HCT116 (cell line): ENCODE data around the gene FAM219A. TPM values are rescaled to one million over a fixed set of nuclear protein-coding genes. Genes with fewer than 3 reads are reported as not detected.
A peak's percentile ranks its signal among the peaks of the same experiment; 100 is the strongest.

ENCODE experiments used
- ATAC-seq: fragments of 200-7000 bp; cut with Tn5 transposase; 2 replicates; pipeline ENCODE4 v1.9.1; 2020; ENCODE audit warnings: mild to moderate bottlenecking, moderate library complexity
- BruUV-seq: library from RNA; stranded (reverse); fragments of 400-500 nt; replicated peaks from 2 replicates; lab custom pipeline; 2021; lab: Mats Ljungman, UMichigan
- CTCF ChIA-PET: fragments of 300-600 bp; sonication (Branson Sonifier 250); formaldehyde crosslinking; loops from one replicate; lab custom pipeline; 2021; ENCODE audit warnings: antibody characterized with exemption; lab: Charles Lee
- POLR2A ChIA-PET: fragments of 300-600, 350-600 bp; sonication (Branson Sonifier 250); formaldehyde crosslinking; loops from one replicate; lab custom pipeline; 2021; ENCODE audit warnings: antibody characterized with exemption; lab: Charles Lee
- RAD21 ChIA-PET, 2 experiments: fragments of 300-600 bp; sonication (Branson Sonifier 250); formaldehyde crosslinking; loops; one replicate each; lab custom pipeline; 2023; ENCODE audit warnings: low total read pairs in 2 of 2; ENCODE audit not compliant: uncharacterized antibody in 2 of 2, unreplicated experiment in 2 of 2, low non-redundant PET in 1 of 2; lab: Charles Lee
- DNase-seq: peaks from one replicate; pipeline ENCODE4 v3.0.0-alpha.2; 2010; ENCODE audit warnings: low read depth, low spot score
- H2AFZ ChIP-seq: fragments of 200-600 bp; shearing (Covaris generic), sonication (generic); 2 replicates; pipeline ENCODE4 v1.6.1; 2017; ENCODE audit warnings: low read depth, mixed run types, mixed read lengths, antibody characterized with exemption, low read length; ENCODE audit not compliant: poor library complexity, severe bottlenecking
- H3K27ac ChIP-seq: 2 replicates; pipeline ENCODE4 v1.5.1; 2012; ENCODE audit warnings: low read depth, low read length
- H3K27me3 ChIP-seq: fragments of 200-600 bp; sonication (generic); 2 replicates; pipeline ENCODE4 v1.6.1; 2016; ENCODE audit warnings: mixed run types, low read length, mixed read lengths; ENCODE audit not compliant: insufficient read depth
- H3K36me3 ChIP-seq, 2 experiments: fragments of 200-500 bp in 1 of 2; fragments of 200-600 bp in 1 of 2; sonication (Bioruptor generic) in 1 of 2; sonication (generic) in 1 of 2; 2 replicates each; pipeline versions ENCODE4 v1.5.1 to v1.6.1; 2014 to 2016; ENCODE audit warnings: low read length in 2 of 2, inconsistent platforms in 1 of 2, mixed read lengths in 1 of 2, mixed run types in 1 of 2; ENCODE audit not compliant: insufficient read depth in 2 of 2, control insufficient read depth in 1 of 2
- H3K4me1 ChIP-seq, 2 experiments: fragments of 200-600 bp in 1 of 2; sonication (generic) in 1 of 2; 2 replicates each; pipeline versions ENCODE4 v1.5.1 to v1.6.1; 2012 to 2017; ENCODE audit warnings: low read length in 2 of 2, inconsistent platforms in 1 of 2, mild to moderate bottlenecking in 1 of 2, mixed read lengths in 1 of 2, mixed run types in 1 of 2, moderate library complexity in 1 of 2; ENCODE audit not compliant: insufficient read depth in 2 of 2, control insufficient read depth in 1 of 2
- H3K4me2 ChIP-seq: fragments of 200-600 bp; sonication (generic); 2 replicates; pipeline ENCODE4 v1.6.1; 2017; ENCODE audit warnings: mixed run types, low read length, mixed read lengths
- H3K4me3 ChIP-seq, 2 experiments: fragments of 200-600 bp in 1 of 2; sonication (generic) in 1 of 2; replicated peaks in 1 of 2; 2 replicates each; pipeline ENCODE4 v1.5.1; 2011 to 2016; ENCODE audit warnings: low read length in 2 of 2, control low read depth in 1 of 2, low read depth in 1 of 2, mild to moderate bottlenecking in 1 of 2, mixed read lengths in 1 of 2, mixed run types in 1 of 2
- H3K79me2 ChIP-seq: fragments of 200-600 bp; sonication (generic); 2 replicates; pipeline ENCODE4 v1.6.1; 2017; ENCODE audit warnings: mild to moderate bottlenecking, mixed run types, low read length, moderate library complexity, mixed read lengths; ENCODE audit not compliant: insufficient read depth
- H3K9ac ChIP-seq: fragments of 200-600 bp; sonication (generic); 2 replicates; pipeline ENCODE4 v1.6.1; 2016; ENCODE audit warnings: low read length, mixed read lengths
- H3K9me2 ChIP-seq: fragments of 200-600 bp; sonication (generic), shearing (Covaris generic); 2 replicates; pipeline ENCODE4 v1.6.1; 2017; ENCODE audit warnings: mixed run types, mild to moderate bottlenecking, moderate library complexity; ENCODE audit not compliant: insufficient read depth
- H3K9me3 ChIP-seq, 2 experiments: fragments of 200-500 bp in 1 of 2; fragments of 200-600 bp in 1 of 2; sonication (Bioruptor generic) in 1 of 2; sonication (generic) in 1 of 2; 2 replicates each; pipeline ENCODE4 v1.6.1; 2014 to 2017; ENCODE audit warnings: low read length in 2 of 2, mixed read lengths in 2 of 2, inconsistent platforms in 1 of 2, low read depth in 1 of 2, mild to moderate bottlenecking in 1 of 2, mixed run types in 1 of 2, moderate library complexity in 1 of 2; ENCODE audit not compliant: control insufficient read depth in 1 of 2, insufficient read depth in 1 of 2
- H4K20me1 ChIP-seq: fragments of 200-600 bp; sonication (generic), shearing (Covaris generic); 2 replicates; pipeline ENCODE4 v1.6.1; 2017; ENCODE audit warnings: mixed run types, mild to moderate bottlenecking, moderate library complexity; ENCODE audit not compliant: insufficient read depth
- FOSL1 ChIP-seq: IDR thresholded peaks from 2 replicates; pipeline ENCODE4 v1.6.1; 2012; ENCODE audit warnings: low read depth
- REST ChIP-seq: IDR thresholded peaks from 2 replicates; pipeline ENCODE4 v1.6.1; 2012; ENCODE audit warnings: low read depth
- YY1 ChIP-seq: IDR thresholded peaks from 2 replicates; pipeline ENCODE4 v1.6.1; 2011; ENCODE audit warnings: low read length, low read depth, moderate library complexity, mild to moderate bottlenecking; ENCODE audit not compliant: insufficient replicate concordance; ENCODE audit errors: extremely low read depth
- ZNF274 ChIP-seq: fragments of 200-500 bp; sonication (Bioruptor generic); IDR thresholded peaks from 2 replicates; pipeline ENCODE4 v1.6.1; 2014; ENCODE audit warnings: mild to moderate bottlenecking, low read depth, low read length, inconsistent platforms
- intact Hi-C: fragments of 100-400 bp; cut with micrococcal nuclease; formaldehyde crosslinking; loops from 2 replicates; pipeline ENCODE4 v1.10.0; 2022
- total RNA-seq: library from RNA; stranded (reverse); gene quantifications from one replicate; pipeline ENCODE4 v1.2.1, GENCODE V29; 2021; ENCODE audit not compliant: unreplicated experiment

FAM219A gene
- total RNA-seq, 1 experiment from 2014 or later = 13.4 TPM

GRCh38 chr9:34417734-34418133 is 40.6 kb downstream of the FAM219A start:
- no peaks in the 10 kb centered on the region for H3K9me2 ChIP-seq
- ATAC-seq = no peak
- RAD21 ChIA-PET = no interaction called here
- POLR2A ChIA-PET = no interaction called here
- no peaks in the 10 kb centered on the region for H3K4me1 ChIP-seq
- H3K4me3 ChIP-seq = no peak overlapping the region
- H4K20me1 ChIP-seq = no peaks in the 10 kb centered on the region
- no peak for TF ChIP-seq FOSL1
- no peak for TF ChIP-seq ZNF274
- H3K27ac ChIP-seq = no peak overlapping the region
- no peaks in the 10 kb centered on the region for H3K9me3 ChIP-seq
- CTCF ChIA-PET = interaction anchor here (4.1 kb wide), 1 partner anchor 14 kb away, joined by 20 read pairs; no protein-coding TSS in a partner anchor
- H2AFZ ChIP-seq = no peak overlapping the region
- intact Hi-C loops = no loop called here
- no peak overlapping the region for H3K4me2 ChIP-seq
- no peak for DNase-seq
- no peaks in the 10 kb centered on the region for H3K36me3 ChIP-seq
- no peaks in the 10 kb centered on the region for H3K79me2 ChIP-seq
- BruUV-seq = no TSS peak
- H3K9ac ChIP-seq = no peak overlapping the region
- H3K27me3 ChIP-seq = no peaks in the 10 kb centered on the region

GRCh38 chr9:34413231-34413852 is 45.0 kb downstream of the FAM219A start:
- Histone ChIP-seq H3K27ac (no peak overlapping the region), H3K4me1 (no peaks in the 10 kb centered on the region), H3K27me3 (no peaks in the 10 kb centered on the region), H2AFZ (no peak overlapping the region), H3K9ac (no peak overlapping the region), H3K9me2 (no peaks in the 10 kb centered on the region), H3K4me3 (no peak overlapping the region), H3K79me2 (no peaks in the 10 kb centered on the region), H3K4me2 (no peak overlapping the region), H3K36me3 (no peaks in the 10 kb centered on the region), H3K9me3 (no peaks in the 10 kb centered on the region), H4K20me1 (no peaks in the 10 kb centered on the region)
- DNase-seq = no peak
- ChIA-PET CTCF (interaction anchor here (1.7 kb wide), 1 partner anchor 9 kb away, joined by 9 read pairs; no protein-coding TSS in a partner anchor), POLR2A (no interaction called here), RAD21 (no interaction called here)
- TF ChIP-seq REST (peak; percentile 92), YY1 (no peak)
- ATAC-seq = peak; percentile 50; the same call in 1 of the 2 replicates
- intact Hi-C loops = loop anchor here (2.0 kb wide), 2 partner anchors 17 to 81 kb away; no protein-coding TSS in a partner anchor
- no TSS peak for BruUV-seq
